Tibial nerve (tissue), 3 donors: Measurements from ENCODE around the gene CGGBP1.

ENCODE experiments used
- POLR2A ChIP-seq, 2 donors: fragments of 450-650 bp; IDR thresholded peaks; one replicate each; pipeline ENCODE4 v1.6.1; 2017; ENCODE audit warnings: antibody characterized with exemption in 2 of 2, mild to moderate bottlenecking in 2 of 2, moderate library complexity in 2 of 2
- TF ChIP-seq, protein P1 (sequence below), 5 experiments: fragments of 200-600 bp in 3 of 5; fragments of 450-650 bp in 2 of 5; sonication (generic) in 3 of 5; IDR thresholded peaks; one replicate each; pipeline ENCODE4 v1.5.1; 2016 to 2019; ENCODE audit warnings: antibody characterized with exemption in 5 of 5, mild to moderate bottlenecking in 3 of 5, moderate library complexity in 2 of 5

DNA sequence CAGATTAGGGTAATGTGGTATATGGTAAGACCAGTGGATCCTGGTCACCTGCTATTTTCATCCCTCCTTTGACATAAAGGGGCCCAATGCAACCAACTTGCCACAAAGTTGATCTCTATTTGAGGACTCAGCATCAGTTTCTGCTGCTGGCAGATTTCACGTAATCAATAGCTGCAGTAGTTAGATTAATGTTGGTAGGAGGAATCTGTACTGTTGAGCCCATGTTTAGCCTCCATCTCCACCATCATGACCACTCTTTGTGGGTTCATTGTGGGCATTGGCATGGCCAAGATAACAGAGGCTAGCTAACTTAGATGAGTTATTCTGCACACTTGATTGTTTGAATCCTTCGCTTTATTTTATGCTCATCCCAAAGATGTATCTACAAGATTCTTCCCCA is 29.9 kb downstream of the CGGBP1 start:
- TF ChIP-seq POLR2A (IDR thresholded peaks at IDR 0.05), result no peak
- TF ChIP-seq, protein P1, sequence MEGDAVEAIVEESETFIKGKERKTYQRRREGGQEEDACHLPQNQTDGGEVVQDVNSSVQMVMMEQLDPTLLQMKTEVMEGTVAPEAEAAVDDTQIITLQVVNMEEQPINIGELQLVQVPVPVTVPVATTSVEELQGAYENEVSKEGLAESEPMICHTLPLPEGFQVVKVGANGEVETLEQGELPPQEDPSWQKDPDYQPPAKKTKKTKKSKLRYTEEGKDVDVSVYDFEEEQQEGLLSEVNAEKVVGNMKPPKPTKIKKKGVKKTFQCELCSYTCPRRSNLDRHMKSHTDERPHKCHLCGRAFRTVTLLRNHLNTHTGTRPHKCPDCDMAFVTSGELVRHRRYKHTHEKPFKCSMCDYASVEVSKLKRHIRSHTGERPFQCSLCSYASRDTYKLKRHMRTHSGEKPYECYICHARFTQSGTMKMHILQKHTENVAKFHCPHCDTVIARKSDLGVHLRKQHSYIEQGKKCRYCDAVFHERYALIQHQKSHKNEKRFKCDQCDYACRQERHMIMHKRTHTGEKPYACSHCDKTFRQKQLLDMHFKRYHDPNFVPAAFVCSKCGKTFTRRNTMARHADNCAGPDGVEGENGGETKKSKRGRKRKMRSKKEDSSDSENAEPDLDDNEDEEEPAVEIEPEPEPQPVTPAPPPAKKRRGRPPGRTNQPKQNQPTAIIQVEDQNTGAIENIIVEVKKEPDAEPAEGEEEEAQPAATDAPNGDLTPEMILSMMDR (IDR thresholded peaks at IDR 0.05), result no peak
